OCI-LY1 (cell line): ENCODE measurements around the gene SIRT3.

ENCODE experiments used
- EZH2 ChIP-seq: fragments of 200-600 bp; sonication (generic), shearing (Covaris generic); IDR thresholded peaks from 2 replicates; pipeline ENCODE4 v1.8.0; 2017; ENCODE audit warnings: borderline replicate concordance, mixed run types, mild to moderate bottlenecking, antibody characterized with exemption, low read length, moderate library complexity, mixed read lengths
- TF ChIP-seq, protein P1 (sequence below): fragments of 200-600 bp; sonication (generic), shearing (Covaris generic); IDR thresholded peaks from 2 replicates; pipeline ENCODE4 v1.5.1; 2017; ENCODE audit warnings: mild to moderate bottlenecking, antibody characterized with exemption, low read length, moderate library complexity, mixed read lengths

DNA sequence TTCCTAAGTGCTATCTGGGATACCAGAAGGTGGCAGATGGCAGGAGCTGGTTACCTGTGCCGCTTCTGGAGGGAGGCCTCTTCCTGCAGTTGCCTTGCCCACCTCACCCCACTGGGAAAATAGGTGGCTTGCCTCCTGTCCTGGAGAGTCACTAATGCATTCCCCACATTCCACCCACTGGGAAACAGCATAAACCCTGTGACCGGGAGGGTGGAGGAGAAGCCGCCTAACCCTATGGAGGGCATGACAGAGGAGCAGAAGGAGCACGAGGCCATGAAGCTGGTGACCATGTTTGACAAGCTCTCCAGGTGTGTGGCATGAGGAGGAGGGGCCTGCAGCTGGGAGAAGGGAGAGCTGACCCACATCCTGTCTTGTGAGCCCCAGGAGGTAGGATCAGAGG is 23.0 kb downstream of the SIRT3 start:
- TF ChIP-seq, protein P1, sequence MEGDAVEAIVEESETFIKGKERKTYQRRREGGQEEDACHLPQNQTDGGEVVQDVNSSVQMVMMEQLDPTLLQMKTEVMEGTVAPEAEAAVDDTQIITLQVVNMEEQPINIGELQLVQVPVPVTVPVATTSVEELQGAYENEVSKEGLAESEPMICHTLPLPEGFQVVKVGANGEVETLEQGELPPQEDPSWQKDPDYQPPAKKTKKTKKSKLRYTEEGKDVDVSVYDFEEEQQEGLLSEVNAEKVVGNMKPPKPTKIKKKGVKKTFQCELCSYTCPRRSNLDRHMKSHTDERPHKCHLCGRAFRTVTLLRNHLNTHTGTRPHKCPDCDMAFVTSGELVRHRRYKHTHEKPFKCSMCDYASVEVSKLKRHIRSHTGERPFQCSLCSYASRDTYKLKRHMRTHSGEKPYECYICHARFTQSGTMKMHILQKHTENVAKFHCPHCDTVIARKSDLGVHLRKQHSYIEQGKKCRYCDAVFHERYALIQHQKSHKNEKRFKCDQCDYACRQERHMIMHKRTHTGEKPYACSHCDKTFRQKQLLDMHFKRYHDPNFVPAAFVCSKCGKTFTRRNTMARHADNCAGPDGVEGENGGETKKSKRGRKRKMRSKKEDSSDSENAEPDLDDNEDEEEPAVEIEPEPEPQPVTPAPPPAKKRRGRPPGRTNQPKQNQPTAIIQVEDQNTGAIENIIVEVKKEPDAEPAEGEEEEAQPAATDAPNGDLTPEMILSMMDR, result no peak
- TF ChIP-seq EZH2, result no peak
